Activated CD8-positive, alpha-beta T cell treated with anti-CD3 and anti-CD28 coated beads for 36 hours (primary cell): ENCODE results near the gene ASB10. TPM values are rescaled to one million over a fixed set of nuclear protein-coding genes. Genes with fewer than 3 reads are reported as not detected.

Source experiments
- ATAC-seq: fragments of 200-7000 bp; cut with Tn5 transposase; one replicate; pipeline ENCODE4 v1.10.0; 2021; ENCODE audit warnings: mild to moderate bottlenecking, moderate library complexity
- CTCF ChIA-PET: fragments of 350-600 bp; sonication (Branson Sonifier 250); formaldehyde crosslinking; loops from one replicate; lab custom pipeline; 2021; ENCODE audit warnings: antibody characterized with exemption; lab: Charles Lee
- POLR2A ChIA-PET: fragments of 350-600 bp; sonication (Branson Sonifier 250); formaldehyde crosslinking; loops from one replicate; lab custom pipeline; 2021; ENCODE audit warnings: antibody characterized with exemption; lab: Charles Lee
- DNase-seq: peaks from one replicate; pipeline ENCODE4 v3.0.0-alpha.2; 2020
- H3K27ac Mint-ChIP-seq: one replicate; pipeline ENCODE4 v1.8.0; 2021; ENCODE audit warnings: mild to moderate bottlenecking, mixed read lengths
- H3K27me3 Mint-ChIP-seq: one replicate; pipeline ENCODE4 v1.8.0; 2021; ENCODE audit warnings: mixed read lengths
- H3K36me3 Mint-ChIP-seq: one replicate; pipeline ENCODE4 v1.8.0; 2021; ENCODE audit warnings: low read depth, mixed read lengths
- H3K4me1 Mint-ChIP-seq: one replicate; pipeline ENCODE4 v1.8.0; 2021; ENCODE audit warnings: low read depth, mixed read lengths
- H3K4me3 Mint-ChIP-seq: one replicate; pipeline ENCODE4 v1.8.0; 2021; ENCODE audit warnings: mild to moderate bottlenecking, moderate library complexity, mixed read lengths
- H3K9me3 Mint-ChIP-seq: one replicate; pipeline ENCODE4 v1.8.0; 2021; ENCODE audit warnings: mixed read lengths
- CTCF ChIP-seq: fragments of 200-600 bp; IDR thresholded peaks from one replicate; pipeline ENCODE4 v1.8.0; 2022; ENCODE audit warnings: antibody characterized with exemption, mild to moderate bottlenecking
- intact Hi-C: fragments of 100-400 bp; cut with micrococcal nuclease; formaldehyde crosslinking; loops from one replicate; pipeline ENCODE4 v1.10.0; 2022
- total RNA-seq, 2 experiments: library from RNA; stranded (reverse); gene quantifications; one replicate each; pipeline ENCODE4 v1.2.3, GENCODE V29; 2021

ASB10 gene
- total RNA-seq, 2 experiments from 2014 or later, result not detected

- CTCF ChIA-PET, result interaction anchor here (0.9 to 1.7 kb wide), 2 partner anchors 26 to 143 kb away, joined by 3 to 7 read pairs; partner anchors contain the start of gene GBX1
- no peak for DNase-seq
These were observed 45.0 kb downstream of the ASB10 start for GRCh38 chr7:151141855-151142685.

GRCh38 chr7:151141311-151141854 lies 45.7 kb downstream of the ASB10 start:
- no peak for ATAC-seq
- Mint-ChIP-seq H3K27me3 (no peaks in the 10 kb centered on the region), H3K9me3 (no peaks in the 10 kb centered on the region), H3K4me1 (no peaks in the 10 kb centered on the region), H3K27ac (no peak overlapping the region), H3K4me3 (no peak overlapping the region), H3K36me3 (peaks cover 5% of the 10 kb centered on the region)
- CTCF ChIA-PET, result interaction anchor here (0.9 to 1.7 kb wide), 2 partner anchors 27 to 144 kb away, joined by 3 to 7 read pairs; partner anchors contain the start of gene GBX1
- POLR2A ChIA-PET, result no interaction called here
- intact Hi-C loops, result no loop called here
- DNase-seq, result no peak
- TF ChIP-seq CTCF, result no peak

More at GRCh38 chr7:151141855-151142685, 45.0 kb downstream of the ASB10 start:
- H3K36me3 Mint-ChIP-seq, result peaks cover 5% of the 10 kb centered on the region
- no peaks in the 10 kb centered on the region for H3K4me1 Mint-ChIP-seq
- intact Hi-C loops, result no loop called here
- H3K4me3 Mint-ChIP-seq, result no peak overlapping the region
- no peak overlapping the region for H3K27ac Mint-ChIP-seq
- no peaks in the 10 kb centered on the region for H3K27me3 Mint-ChIP-seq
- no peaks in the 10 kb centered on the region for H3K9me3 Mint-ChIP-seq
- POLR2A ChIA-PET, result no interaction called here
- no peak for TF ChIP-seq CTCF
- no peak for ATAC-seq

GRCh38 chr7:151140826-151141225 lies 46.2 kb downstream of the ASB10 start:
- Mint-ChIP-seq H3K27me3 (no peaks in the 10 kb centered on the region), H3K9me3 (no peaks in the 10 kb centered on the region), H3K27ac (no peak overlapping the region), H3K36me3 (peaks cover 5% of the 10 kb centered on the region), H3K4me3 (no peak overlapping the region), H3K4me1 (no peaks in the 10 kb centered on the region)
- intact Hi-C loops, result no loop called here
- ATAC-seq (no peak), DNase-seq (no peak)
- ChIA-PET POLR2A (no interaction called here), CTCF (interaction anchor here (1.7 to 5.3 kb wide), 3 partner anchors 17 to 29 kb away, joined by 7 to 23 read pairs (median 8); partner anchors contain the start of gene GBX1)
- TF ChIP-seq CTCF, result no peak

GRCh38 chr7:151139791-151140190 lies 47.3 kb downstream of the ASB10 start:
- Mint-ChIP-seq H3K4me3 (no peak overlapping the region), H3K9me3 (no peaks in the 10 kb centered on the region), H3K27me3 (no peaks in the 10 kb centered on the region), H3K27ac (no peak overlapping the region), H3K4me1 (no peaks in the 10 kb centered on the region), H3K36me3 (peaks cover 5% of the 10 kb centered on the region)
- intact Hi-C loops, result no loop called here
- ChIA-PET POLR2A (no interaction called here), CTCF (interaction anchor here (1.2 to 5.3 kb wide), 3 partner anchors 16 to 181 kb away, joined by 3 to 23 read pairs (median 8); no protein-coding TSS in a partner anchor)
- TF ChIP-seq CTCF, result no peak
- ATAC-seq (no peak), DNase-seq (no peak)
